Hippocampal formation (tissue), 2 donors: ENCODE measurements around the gene KLF13.
A peak's percentile ranks its signal among the peaks of the same experiment; 100 is the strongest.

ENCODE experiments used
- DNase-seq, 2 donors: peaks; one replicate each; lab custom pipeline; 2025; lab: John Stamatoyannopoulos, UW

The KLF13 gene

GRCh38 chr15:31316135-31316795 lies 10.4 kb upstream of the KLF13 start:
- DNase-seq = no peak

DNA sequence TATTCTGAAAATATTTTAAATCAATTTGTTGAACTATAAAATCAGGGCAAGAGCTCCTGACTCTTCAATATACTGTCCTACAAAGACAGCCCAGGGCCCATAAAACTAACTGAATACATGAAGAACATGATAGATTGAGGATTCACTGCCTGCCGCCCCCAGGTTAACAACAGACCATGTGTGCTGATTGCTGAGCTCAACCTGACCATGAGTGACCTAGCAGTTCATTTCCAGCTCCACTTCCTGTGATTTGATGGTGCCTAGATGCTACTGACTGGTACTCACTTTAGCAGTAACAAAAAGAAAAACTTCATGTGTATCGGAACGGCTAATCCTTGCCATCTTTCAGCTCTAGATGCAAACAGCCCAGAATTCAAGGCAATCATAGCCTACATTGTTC lies 9.6 kb upstream of the KLF13 start:
- DNase-seq = no peak

DNA sequence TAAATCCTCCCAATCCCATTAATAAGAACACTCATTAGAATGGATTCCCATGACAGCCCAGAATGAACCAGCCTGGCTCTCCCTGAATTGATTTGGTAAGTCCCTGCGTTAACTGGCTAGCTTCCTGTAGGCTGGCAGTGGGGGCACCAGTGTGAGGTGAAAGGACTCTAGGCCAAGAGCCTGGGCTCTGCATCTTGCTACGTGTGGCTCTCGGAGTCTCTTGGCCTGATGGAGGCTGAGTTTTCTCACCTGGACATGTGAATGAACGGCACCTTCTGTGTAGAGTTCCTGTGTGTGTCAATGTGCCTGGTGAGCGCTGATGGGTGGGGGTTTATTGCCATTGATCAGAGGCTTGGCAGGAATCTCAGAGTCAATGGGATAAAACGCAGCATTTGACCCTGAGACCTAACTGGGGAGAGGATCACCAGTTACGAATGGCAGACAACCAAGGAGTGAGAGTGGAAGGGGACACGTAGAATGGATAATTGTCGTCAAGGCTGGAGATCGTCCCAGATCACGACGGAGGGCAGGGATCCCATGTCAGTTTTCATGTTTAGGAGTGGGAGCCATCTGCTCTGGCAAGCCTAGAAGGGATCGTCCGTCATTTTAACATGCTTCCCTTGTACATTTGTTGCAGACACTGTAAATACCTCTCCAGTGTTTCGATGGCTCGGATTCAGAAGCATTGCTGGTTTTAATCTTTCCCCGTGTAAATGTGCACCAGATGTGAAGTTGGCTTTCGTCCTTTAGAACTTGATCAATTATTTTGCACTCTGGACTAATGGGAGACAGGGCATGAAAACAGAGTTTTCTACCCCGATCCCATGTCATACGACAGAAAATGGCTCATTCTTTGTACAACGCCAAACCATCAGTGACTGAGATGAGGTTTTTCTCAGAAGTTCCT lies 9.0 kb upstream of the KLF13 start:
- no peak for DNase-seq

DNA sequence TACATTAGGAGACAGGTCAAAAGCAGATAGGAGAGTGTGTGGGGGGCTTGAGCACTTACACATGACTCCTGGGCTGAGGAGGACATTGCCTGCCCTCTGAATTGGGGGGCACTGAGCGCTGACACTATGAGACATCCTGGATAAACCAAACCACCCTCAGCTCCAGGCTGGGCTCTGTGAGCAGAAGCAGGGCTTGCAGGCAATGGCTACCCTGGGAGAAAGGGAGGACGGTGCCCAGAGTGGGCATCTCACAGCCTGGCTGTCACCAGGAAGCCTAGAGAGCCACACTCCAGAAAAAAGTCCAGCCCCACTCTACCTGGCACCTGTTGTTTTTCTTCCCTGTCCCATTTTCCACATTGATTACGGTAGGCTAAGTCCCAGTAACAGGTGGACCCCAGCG lies 8.2 kb upstream of the KLF13 start:
- no peak for DNase-seq

DNA sequence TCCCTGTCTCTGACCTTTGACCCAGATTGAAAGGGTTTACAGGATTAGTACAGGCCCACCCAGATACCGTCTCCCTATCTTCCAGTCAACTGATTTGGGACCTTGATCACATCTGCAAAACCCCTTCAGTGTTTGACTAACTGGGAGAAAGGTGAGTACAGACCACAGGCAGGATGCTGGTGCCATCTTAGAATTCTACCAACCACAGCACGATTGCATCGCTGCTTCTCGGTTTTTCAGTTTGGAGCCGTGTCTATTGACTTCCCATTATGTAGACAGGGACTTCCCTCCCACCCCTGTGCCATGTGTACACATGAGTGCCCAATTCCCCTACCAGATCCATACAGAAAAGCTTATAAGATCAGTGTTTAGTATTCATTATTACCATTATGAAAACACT lies 6.6 kb upstream of the KLF13 start:
- DNase-seq = no peak

- DNase-seq = no peak
These were observed 5.2 kb upstream of the KLF13 start for GRCh38 chr15:31321418-31321817.

- DNase-seq = no peak
These were observed 4.1 kb upstream of the KLF13 start for GRCh38 chr15:31322504-31322903.

DNA sequence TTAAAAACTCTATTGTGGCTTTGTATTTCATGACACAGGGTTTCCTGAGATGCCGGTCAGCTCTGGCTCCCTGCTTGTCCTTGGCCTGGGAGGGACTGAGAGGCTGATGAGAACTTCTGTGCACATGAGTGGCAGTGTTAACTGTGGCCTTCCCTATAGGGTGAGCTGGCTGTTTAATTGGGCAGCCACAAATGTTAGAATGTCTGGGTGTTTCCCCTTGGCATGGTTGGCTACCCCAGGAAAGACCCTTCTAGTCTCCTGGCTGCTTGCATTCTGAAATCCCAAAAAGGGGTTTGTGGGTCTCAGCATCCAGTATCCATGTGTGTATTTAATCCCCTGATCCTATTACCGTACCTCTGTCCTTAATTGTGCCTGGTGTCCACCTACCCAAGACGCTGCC lies 3.0 kb upstream of the KLF13 start:
- DNase-seq = no peak

GRCh38 chr15:31324186-31324585 lies 2.4 kb upstream of the KLF13 start:
- DNase-seq = no peak

GRCh38 chr15:31324806-31325594 lies 1.6 kb upstream of the KLF13 start:
- DNase-seq = no peak

DNA sequence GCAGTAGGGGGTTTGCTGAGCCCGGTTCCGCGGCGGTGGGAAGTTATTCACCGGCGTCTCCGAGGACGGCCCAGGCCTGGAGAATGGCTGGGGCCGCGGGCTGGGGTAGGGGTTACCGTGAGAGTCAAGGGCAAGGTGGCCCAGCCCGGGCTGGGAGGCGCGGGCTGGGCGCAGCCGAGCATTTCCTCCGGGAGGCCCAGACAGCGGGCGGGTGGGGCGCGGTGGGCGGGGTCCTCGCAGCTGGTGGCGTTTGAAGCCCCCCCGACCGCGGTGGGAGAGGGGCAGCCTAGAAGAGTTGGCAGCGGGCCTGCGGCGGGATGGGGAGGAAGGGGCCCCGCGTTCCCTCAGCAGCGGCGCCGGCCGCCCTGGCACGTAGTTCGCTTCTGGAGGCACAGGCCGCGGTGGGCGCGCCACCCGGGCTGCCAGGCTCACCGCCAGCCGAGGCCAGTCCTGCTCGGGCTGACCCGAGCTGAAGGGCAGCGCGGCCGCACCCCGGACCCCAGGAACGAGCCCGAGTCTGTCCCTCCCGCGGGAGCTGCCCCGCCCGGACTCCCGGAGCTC lies 960 bp upstream of the KLF13 start:
- DNase-seq = peak; percentile 72 to 82

GRCh38 chr15:31326875-31327668 lies 437 bp downstream of the KLF13 start:
- peak in 1 of 2 donors; percentile 84 for DNase-seq

GRCh38 chr15:31327669-31328427 lies 1.2 kb downstream of the KLF13 start:
- DNase-seq = peak in 1 of 2 donors; percentile 54

GRCh38 chr15:31328428-31328968 lies 1.9 kb downstream of the KLF13 start:
- DNase-seq = no peak

GRCh38 chr15:31328969-31329639 lies 2.5 kb downstream of the KLF13 start:
- no peak for DNase-seq

DNA sequence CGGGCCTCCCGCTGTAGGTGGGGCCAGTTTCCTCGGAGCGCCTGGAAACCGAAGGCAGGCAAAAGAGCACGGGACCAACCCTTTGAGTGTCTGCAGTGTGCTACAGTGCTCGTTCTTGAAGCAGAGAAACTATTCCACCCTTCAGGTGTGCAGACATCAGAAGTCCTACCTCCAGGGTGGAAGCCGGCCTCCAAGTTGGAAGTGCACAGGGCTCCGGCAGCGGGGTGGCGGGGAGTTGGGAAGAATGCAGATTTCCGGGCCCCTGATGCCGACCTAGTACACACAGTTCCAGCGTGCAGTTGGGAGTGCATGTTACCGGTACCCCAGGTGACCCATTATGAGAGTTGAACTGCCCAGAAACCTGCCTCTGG lies 3.0 kb downstream of the KLF13 start:
- DNase-seq = no peak

- DNase-seq = no peak
These were observed 3.6 kb downstream of the KLF13 start for GRCh38 chr15:31330111-31330785.

- DNase-seq = no peak
These were observed 4.2 kb downstream of the KLF13 start for GRCh38 chr15:31330836-31331235.

- DNase-seq = no peak
These were observed 4.8 kb downstream of the KLF13 start for GRCh38 chr15:31331389-31331788.
